ENCODE results near the gene PCIF1.

The PCIF1 gene

DNA sequence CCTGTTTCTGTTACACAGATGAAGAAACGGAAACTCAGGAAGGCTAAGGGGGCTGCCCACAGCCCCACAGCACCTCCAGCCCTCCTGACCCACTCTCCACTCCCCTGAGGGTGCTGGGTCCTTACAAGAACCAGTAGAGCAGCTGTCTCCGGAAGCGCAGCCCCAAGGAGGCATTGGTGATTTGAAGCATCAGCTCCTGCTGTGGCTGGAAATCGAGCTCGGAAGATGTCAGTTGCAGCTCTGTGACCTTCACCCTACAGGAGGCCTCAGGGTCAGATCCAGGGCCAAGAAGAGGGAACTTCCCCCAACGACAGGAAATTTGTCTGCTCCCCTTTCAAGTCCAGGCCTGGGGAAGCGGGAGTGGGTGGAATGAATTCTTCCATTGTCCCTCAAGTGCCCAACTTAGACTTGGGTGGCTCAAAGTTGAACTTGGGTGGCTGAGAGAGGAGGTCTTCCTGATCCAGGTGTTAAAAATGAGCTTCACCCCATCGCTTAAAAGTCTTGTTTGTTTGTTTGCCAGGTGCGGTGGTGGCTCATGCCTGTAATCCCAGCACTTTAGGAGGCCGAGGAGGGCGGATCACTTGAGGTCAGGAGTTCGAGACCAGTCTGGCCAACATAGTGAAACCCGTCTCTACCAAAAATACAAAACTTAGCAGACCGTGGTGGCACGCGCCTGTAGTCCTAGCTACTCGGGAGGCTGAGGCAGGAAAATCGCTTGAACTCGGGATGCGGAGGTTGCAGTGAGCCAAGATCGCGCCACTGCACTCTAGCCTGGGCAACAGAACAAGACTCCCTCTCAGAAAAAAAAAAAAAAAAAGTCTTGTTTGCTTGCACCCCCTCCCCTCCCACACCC lies 24.4 kb upstream of the PCIF1 start (continued):
- TF ChIP-seq, protein P1, sequence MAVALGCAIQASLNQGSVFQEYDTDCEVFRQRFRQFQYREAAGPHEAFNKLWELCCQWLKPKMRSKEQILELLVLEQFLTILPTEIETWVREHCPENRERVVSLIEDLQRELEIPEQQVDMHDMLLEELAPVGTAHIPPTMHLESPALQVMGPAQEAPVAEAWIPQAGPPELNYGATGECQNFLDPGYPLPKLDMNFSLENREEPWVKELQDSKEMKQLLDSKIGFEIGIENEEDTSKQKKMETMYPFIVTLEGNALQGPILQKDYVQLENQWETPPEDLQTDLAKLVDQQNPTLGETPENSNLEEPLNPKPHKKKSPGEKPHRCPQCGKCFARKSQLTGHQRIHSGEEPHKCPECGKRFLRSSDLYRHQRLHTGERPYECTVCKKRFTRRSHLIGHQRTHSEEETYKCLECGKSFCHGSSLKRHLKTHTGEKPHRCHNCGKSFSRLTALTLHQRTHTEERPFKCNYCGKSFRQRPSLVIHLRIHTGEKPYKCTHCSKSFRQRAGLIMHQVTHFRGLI (tag by site-specific recombination; IDR thresholded peaks at IDR 0.05) = no peak
- TF ChIP-seq ZNF623 (tag by site-specific recombination; IDR thresholded peaks at IDR 0.05) (no peak), ZNF19 (tag by site-specific recombination; IDR thresholded peaks at IDR 0.05; ENCODE audit: low read depth) (no peak)

DNA sequence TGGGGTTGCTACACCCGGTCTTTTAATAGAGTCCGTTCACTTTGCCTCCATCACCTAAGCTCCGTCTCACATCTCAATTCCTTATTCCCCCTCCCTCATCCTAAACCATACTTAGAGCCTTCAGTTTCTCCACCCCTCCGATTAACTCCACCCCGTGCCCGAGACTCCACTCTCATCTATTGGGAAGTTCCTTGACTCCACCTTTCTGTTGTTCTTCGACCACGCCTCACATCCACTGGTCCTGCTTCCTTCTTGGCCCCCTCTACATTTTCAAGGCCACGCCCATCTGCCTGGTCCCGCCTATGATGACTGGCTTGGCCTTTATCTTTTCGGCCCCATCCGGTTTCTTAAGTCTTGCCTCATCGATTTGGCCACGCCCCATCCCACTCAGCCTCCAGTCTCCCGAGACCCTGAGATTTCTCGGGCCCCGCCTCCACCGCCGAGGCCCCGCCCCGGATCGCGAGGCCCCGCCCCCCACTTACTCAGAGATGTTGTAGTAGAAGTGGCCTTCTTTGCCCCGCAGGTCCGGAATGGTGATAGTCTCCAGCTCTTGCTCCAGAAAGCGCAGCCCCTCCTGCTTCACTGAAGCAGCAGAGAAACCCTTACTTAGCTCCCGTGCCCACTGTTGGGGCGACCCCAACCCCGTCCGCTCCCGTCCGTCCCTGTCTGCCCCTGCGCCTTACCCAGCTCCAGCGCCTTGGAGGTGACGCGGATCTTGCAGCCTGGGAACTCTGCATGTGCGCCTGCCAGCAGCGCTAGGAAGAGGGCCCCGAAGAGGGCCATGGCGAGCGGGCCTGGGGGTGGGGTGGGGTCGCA lies 23.6 kb upstream of the PCIF1 start:
- H3K4me1 ChIP-seq (ENCODE audit: control insufficient read depth, insufficient read depth, low read length) = no peaks in the 10 kb centered on the region
- H3K27ac ChIP-seq (ENCODE audit: extremely low read depth, low read depth, low read length) = no peak overlapping the region
- no peaks in the 10 kb centered on the region for H3K9me3 ChIP-seq (ENCODE audit: control insufficient read depth, insufficient read depth, low read depth, low read length)
- no peaks in the 10 kb centered on the region for H3K36me3 ChIP-seq (ENCODE audit: control insufficient read depth in 2 of 2, insufficient read depth in 1 of 2, low read length in 2 of 2)
- no peak overlapping the region for H3K4me3 ChIP-seq (ENCODE audit: low read depth, low read length)
- POLR2A ChIA-PET = interaction anchor here (0.9 to 1.5 kb wide), 3 partner anchors 12 to 28 kb away, joined by 3 to 8 read pairs (median 3); partner anchors contain the start of gene PCIF1
- CTCF ChIA-PET = interaction anchor here (0.9 kb wide), 1 partner anchor 19 kb away, joined by 4 read pairs; the partner anchor contains the start of gene CTSA
- TF ChIP-seq ZBTB1 (tag by site-specific recombination; IDR thresholded peaks at IDR 0.05) (no peak), ZIC2 (tag by site-specific recombination; IDR thresholded peaks at IDR 0.05) (no peak), SALL2 (tag by site-specific recombination; IDR thresholded peaks at IDR 0.05; ENCODE audit: borderline replicate concordance) (no peak), ZNF404 (tag by site-specific recombination; IDR thresholded peaks at IDR 0.05) (no peak), HOXD13 (CRISPR knock-in tag; IDR thresholded peaks at IDR 0.05; ENCODE audit: borderline replicate concordance) (no peak), ZFP3 (tag by site-specific recombination; IDR thresholded peaks at IDR 0.05; ENCODE audit: low read depth) (no peak), ZNF707 (tag by site-specific recombination; IDR thresholded peaks at IDR 0.05) (no peak), TCF7L2 (IDR thresholded peaks at IDR 0.05; ENCODE audit: borderline replicate concordance, low read depth, low read length) (no peak), ZNF76 (tag by site-specific recombination; IDR thresholded peaks at IDR 0.05; ENCODE audit: borderline replicate concordance, low read depth) (no peak), ZNF10 (tag by site-specific recombination; IDR thresholded peaks at IDR 0.05) (no peak), KLF1 (tag by site-specific recombination; IDR thresholded peaks at IDR 0.05) (peak; percentile 76), ZNF596 (tag by site-specific recombination; IDR thresholded peaks at IDR 0.05) (no peak), ZNF274 (IDR thresholded peaks at IDR 0.05; ENCODE audit: low read length) (no peak), ZNF274 (tag by site-specific recombination; IDR thresholded peaks at IDR 0.05; ENCODE audit: borderline replicate concordance) (no peak), ZNF248 (tag by site-specific recombination; IDR thresholded peaks at IDR 0.05) (no peak), BCL11B (tag by site-specific recombination; IDR thresholded peaks at IDR 0.05; ENCODE audit: low read depth) (no peak), ZNF239 (tag by site-specific recombination; IDR thresholded peaks at IDR 0.05) (no peak), ZNF169 (tag by site-specific recombination; IDR thresholded peaks at IDR 0.05) (no peak)
- TF ChIP-seq, protein P2, sequence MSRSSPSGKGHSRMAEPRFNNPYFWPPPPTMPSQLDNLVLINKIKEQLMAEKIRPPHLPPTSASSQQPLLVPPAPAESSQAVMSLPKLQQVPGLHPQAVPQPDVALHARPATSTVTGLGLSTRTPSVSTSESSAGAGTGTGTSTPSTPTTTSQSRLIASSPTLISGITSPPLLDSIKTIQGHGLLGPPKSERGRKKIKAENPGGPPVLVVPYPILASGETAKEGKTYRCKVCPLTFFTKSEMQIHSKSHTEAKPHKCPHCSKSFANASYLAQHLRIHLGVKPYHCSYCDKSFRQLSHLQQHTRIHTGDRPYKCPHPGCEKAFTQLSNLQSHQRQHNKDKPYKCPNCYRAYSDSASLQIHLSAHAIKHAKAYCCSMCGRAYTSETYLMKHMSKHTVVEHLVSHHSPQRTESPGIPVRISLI (tag by site-specific recombination; IDR thresholded peaks at IDR 0.05) = no peak
- TF ChIP-seq, protein P3, sequence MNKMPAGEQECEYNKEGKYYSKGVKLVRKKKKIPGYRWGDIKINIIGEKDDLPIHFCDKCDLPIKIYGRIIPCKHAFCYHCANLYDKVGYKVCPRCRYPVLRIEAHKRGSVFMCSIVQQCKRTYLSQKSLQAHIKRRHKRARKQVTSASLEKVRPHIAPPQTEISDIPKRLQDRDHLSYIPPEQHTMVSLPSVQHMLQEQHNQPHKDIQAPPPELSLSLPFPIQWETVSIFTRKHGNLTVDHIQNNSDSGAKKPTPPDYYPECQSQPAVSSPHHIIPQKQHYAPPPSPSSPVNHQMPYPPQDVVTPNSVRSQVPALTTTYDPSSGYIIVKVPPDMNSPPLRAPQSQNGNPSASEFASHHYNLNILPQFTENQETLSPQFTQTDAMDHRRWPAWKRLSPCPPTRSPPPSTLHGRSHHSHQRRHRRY (tag by site-specific recombination; IDR thresholded peaks at IDR 0.05) = no peak
- TF ChIP-seq, protein P4, sequence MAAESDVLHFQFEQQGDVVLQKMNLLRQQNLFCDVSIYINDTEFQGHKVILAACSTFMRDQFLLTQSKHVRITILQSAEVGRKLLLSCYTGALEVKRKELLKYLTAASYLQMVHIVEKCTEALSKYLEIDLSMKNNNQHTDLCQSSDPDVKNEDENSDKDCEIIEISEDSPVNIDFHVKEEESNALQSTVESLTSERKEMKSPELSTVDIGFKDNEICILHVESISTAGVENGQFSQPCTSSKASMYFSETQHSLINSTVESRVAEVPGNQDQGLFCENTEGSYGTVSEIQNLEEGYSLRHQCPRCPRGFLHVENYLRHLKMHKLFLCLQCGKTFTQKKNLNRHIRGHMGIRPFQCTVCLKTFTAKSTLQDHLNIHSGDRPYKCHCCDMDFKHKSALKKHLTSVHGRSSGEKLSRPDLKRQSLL (tag by site-specific recombination; IDR thresholded peaks at IDR 0.05) = peak; percentile 74; the same call in 1 of the 2 replicates
- TF ChIP-seq, protein P5, sequence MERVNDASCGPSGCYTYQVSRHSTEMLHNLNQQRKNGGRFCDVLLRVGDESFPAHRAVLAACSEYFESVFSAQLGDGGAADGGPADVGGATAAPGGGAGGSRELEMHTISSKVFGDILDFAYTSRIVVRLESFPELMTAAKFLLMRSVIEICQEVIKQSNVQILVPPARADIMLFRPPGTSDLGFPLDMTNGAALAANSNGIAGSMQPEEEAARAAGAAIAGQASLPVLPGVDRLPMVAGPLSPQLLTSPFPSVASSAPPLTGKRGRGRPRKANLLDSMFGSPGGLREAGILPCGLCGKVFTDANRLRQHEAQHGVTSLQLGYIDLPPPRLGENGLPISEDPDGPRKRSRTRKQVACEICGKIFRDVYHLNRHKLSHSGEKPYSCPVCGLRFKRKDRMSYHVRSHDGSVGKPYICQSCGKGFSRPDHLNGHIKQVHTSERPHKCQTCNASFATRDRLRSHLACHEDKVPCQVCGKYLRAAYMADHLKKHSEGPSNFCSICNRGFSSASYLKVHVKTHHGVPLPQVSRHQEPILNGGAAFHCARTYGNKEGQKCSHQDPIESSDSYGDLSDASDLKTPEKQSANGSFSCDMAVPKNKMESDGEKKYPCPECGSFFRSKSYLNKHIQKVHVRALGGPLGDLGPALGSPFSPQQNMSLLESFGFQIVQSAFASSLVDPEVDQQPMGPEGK (tag by site-specific recombination; IDR thresholded peaks at IDR 0.05) = no peak
- TF ChIP-seq, protein P6, sequence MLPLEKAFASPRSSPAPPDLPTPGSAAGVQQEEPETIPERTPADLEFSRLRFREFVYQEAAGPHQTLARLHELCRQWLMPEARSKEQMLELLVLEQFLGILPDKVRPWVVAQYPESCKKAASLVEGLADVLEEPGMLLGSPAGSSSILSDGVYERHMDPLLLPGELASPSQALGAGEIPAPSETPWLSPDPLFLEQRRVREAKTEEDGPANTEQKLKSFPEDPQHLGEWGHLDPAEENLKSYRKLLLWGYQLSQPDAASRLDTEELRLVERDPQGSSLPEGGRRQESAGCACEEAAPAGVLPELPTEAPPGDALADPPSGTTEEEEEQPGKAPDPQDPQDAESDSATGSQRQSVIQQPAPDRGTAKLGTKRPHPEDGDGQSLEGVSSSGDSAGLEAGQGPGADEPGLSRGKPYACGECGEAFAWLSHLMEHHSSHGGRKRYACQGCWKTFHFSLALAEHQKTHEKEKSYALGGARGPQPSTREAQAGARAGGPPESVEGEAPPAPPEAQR (tag by site-specific recombination; IDR thresholded peaks at IDR 0.05) = no peak

Data from HEK293 (cell line).